HG02973 (cell line): ENCODE measurements around the gene IFRD1.
"Not testable (repeated sequence)": the region's sequence is repeated elsewhere in the genome, so short reads cannot be mapped to it uniquely, and the experiment has no call there.

ENCODE experiments used
- ATAC-seq: cut with Tn5 transposase; IDR thresholded peaks from one replicate; pipeline ENCODE4 v1.9.1; 2021; ENCODE audit warnings: moderate library complexity; ENCODE audit not compliant: unreplicated experiment

Gene IFRD1

GRCh38 chr7:112511451-112512202, 61.4 kb downstream of the IFRD1 start:
- no peak for ATAC-seq

DNA sequence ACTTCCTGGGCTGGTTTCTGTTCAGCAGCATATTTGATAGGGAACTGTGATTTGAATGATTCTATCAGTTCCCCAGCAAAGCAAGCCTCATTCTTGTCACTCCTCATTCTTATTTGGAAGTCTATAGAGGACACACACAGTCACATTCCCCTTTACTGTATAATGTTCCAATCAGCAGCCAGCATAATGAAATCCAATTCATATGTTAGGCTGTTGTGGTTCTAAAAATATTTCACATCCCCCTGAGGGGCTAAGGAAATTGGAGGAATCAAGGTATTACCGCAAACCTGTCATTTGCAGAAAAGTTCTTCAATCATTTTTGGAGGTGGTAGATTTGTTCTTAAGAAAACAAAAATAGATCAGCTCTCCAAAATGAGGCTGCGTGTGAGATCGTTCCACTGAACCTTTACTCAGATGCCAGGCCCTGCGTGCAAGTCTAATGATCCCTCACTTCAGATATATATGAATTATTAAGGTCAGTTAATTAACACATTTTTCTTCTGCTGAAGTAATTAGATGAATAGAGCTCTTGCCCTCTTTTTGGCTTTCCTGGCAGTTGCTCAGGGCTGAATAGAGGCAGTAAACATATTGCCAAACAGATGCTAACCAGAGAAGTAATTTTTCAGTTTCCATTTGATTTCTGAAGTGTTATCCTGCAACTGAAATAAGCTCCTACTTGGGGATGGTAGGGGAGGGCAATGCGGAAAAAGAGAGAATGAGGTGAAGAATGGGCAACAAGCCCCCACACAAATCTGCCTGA, 62.4 kb downstream of the IFRD1 start:
- ATAC-seq, result no peak

DNA sequence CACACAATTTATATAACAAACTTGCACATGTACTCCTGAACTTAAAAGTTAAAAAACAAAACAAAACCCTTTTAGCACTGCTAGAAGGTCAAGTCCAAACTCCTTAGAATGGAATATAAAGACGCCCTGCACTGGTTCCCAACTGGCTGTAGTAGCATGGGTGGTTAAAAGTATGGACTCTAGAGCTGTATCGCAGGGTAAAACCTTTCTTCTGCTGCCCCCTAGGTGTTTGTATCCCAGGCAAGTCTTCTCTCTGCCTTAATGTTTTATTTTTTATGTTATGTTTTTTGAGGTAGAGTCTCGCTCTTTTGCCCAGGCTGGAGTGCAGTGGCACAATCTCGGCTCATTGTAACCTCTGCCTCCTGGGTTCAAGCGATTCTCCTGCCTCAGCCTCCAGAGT, 65.7 kb downstream of the IFRD1 start:
- ATAC-seq, result no peak

GRCh38 chr7:112516418-112516817, 66.2 kb downstream of the IFRD1 start:
- not testable (repeated sequence) for ATAC-seq

DNA sequence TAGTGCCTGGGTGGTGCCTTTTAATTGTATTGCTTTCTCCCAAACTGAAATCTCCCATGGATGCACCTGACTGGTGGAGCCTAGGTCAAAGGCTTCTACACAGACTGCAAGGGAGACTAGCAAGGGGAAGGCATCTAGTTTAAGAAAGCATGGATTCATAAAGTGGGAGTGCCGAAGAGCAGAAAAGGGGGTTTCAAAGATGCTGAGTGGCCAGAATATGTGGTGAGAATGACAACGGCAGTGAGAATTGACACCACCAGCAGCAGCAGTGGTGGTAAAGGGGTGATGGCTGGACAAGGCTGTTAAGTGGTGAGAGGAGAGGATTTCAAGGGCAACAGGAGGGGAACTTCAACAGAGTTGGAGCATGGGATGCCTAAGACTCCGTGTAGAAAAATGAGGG, 67.2 kb downstream of the IFRD1 start:
- ATAC-seq, result no peak

- no peak for ATAC-seq
These were observed 70.5 kb downstream of the IFRD1 start for GRCh38 chr7:112520787-112521186.

DNA sequence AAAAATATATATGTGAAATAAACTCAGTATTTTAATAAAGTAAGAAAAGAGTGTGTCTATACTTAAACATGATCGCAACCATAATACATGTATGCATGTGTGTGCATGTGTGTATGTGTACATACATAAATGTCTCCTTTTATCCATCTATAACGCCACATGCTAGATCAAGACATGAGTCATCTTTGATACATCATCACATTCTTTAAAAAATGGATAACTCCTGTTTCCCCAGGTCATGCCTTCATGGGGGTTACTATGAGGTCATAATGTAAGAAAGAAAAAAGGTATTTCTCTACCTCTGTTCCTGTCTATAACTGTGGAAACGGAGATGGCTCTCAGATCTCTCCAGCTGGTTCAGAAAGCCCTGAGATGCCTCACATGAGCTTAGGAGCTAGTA, 71.7 kb downstream of the IFRD1 start:
- no peak for ATAC-seq

GRCh38 chr7:112523871-112524270, 73.6 kb downstream of the IFRD1 start:
- ATAC-seq, result no peak
